HEK293T (cell line): ENCODE results near the gene CEP192.

Experiments used
- CTCF ChIA-PET: fragments of 350-600 bp; formaldehyde crosslinking; extraction: SDS; loops from one replicate; lab custom pipeline; 2021; ENCODE audit warnings: antibody characterized with exemption, inconsistent platforms; lab: Yijun Ruan, JAX
- POLR2A ChIA-PET: fragments of 350-600 bp; formaldehyde crosslinking; extraction: SDS; loops from one replicate; lab custom pipeline; 2020; ENCODE audit warnings: antibody characterized with exemption, inconsistent platforms; lab: Yijun Ruan, JAX
- DNase-seq: peaks from one replicate; pipeline ENCODE4 v3.0.0; 2012; ENCODE audit warnings: mixed read lengths; ENCODE audit errors: extremely low spot score
- ARNT ChIP-seq: fragments of 450-650 bp; IDR thresholded peaks from 2 replicates; pipeline ENCODE4 v1.6.1; 2017; ENCODE audit warnings: mild to moderate bottlenecking
- BHLHE40 ChIP-seq: fragments of 450-650 bp; IDR thresholded peaks from 2 replicates; pipeline ENCODE4 v1.6.1; 2016; ENCODE audit warnings: mild to moderate bottlenecking, moderate library complexity, borderline replicate concordance
- CTBP1 ChIP-seq: fragments of 450-650 bp; IDR thresholded peaks from 2 replicates; pipeline ENCODE4 v1.6.1; 2016; ENCODE audit warnings: borderline replicate concordance
- ELF4 ChIP-seq: fragments of 450-650 bp; IDR thresholded peaks from 2 replicates; pipeline ENCODE4 v1.6.1; 2017; ENCODE audit warnings: antibody characterized with exemption
- FOXA1 ChIP-seq: fragments of 450-650 bp; IDR thresholded peaks from 2 replicates; pipeline ENCODE4 v1.6.1; 2016; ENCODE audit warnings: mild to moderate bottlenecking
- FOXK2 ChIP-seq: fragments of 450-650 bp; IDR thresholded peaks from 2 replicates; pipeline ENCODE4 v1.6.1; 2016; ENCODE audit warnings: mild to moderate bottlenecking
- FOXM1 ChIP-seq: fragments of 450-650 bp; IDR thresholded peaks from 2 replicates; pipeline ENCODE4 v1.6.1; 2017; ENCODE audit warnings: mild to moderate bottlenecking, borderline replicate concordance
- HDGF ChIP-seq: fragments of 450-650 bp; IDR thresholded peaks from 2 replicates; pipeline ENCODE4 v1.6.1; 2017; ENCODE audit warnings: antibody characterized with exemption, borderline replicate concordance
- L3MBTL2 ChIP-seq: fragments of 450-650 bp; conservative IDR thresholded peaks from 2 replicates; pipeline ENCODE4 v1.6.1; 2016; ENCODE audit warnings: mild to moderate bottlenecking
- LEF1 ChIP-seq: fragments of 450-650 bp; IDR thresholded peaks from 2 replicates; pipeline ENCODE4 v1.6.1; 2017; ENCODE audit warnings: mild to moderate bottlenecking, borderline replicate concordance
- NFRKB ChIP-seq: fragments of 450-650 bp; IDR thresholded peaks from 2 replicates; pipeline ENCODE4 v1.6.1; 2016; ENCODE audit warnings: mild to moderate bottlenecking, moderate library complexity
- SP1 ChIP-seq: fragments of 450-650 bp; IDR thresholded peaks from 2 replicates; pipeline ENCODE4 v1.6.1; 2017
- SUZ12 ChIP-seq: fragments of 450-650 bp; IDR thresholded peaks from 2 replicates; pipeline ENCODE4 v1.6.1; 2016; ENCODE audit warnings: mild to moderate bottlenecking
- TARDBP ChIP-seq: fragments of 450-650 bp; IDR thresholded peaks from 2 replicates; pipeline ENCODE4 v1.6.1; 2016
- ZNF384 ChIP-seq: fragments of 450-650 bp; IDR thresholded peaks from 2 replicates; pipeline ENCODE4 v1.6.1; 2016
- TF ChIP-seq, protein P1 (sequence below): fragments of 450-650 bp; IDR thresholded peaks from 2 replicates; pipeline ENCODE4 v1.6.1; 2016

Gene CEP192

GRCh38 chr18:13147130-13147529, 156.0 kb downstream of the CEP192 start:
- ChIA-PET POLR2A (no interaction called here), CTCF (no interaction called here)
- TF ChIP-seq SP1 = no peak
- TF ChIP-seq LEF1 = no peak
- TF ChIP-seq, protein P1, sequence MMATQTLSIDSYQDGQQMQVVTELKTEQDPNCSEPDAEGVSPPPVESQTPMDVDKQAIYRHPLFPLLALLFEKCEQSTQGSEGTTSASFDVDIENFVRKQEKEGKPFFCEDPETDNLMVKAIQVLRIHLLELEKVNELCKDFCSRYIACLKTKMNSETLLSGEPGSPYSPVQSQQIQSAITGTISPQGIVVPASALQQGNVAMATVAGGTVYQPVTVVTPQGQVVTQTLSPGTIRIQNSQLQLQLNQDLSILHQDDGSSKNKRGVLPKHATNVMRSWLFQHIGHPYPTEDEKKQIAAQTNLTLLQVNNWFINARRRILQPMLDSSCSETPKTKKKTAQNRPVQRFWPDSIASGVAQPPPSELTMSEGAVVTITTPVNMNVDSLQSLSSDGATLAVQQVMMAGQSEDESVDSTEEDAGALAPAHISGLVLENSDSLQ = no peak
- TF ChIP-seq CTBP1 = no peak
- TF ChIP-seq NFRKB = no peak
- TF ChIP-seq FOXM1 = no peak
- TF ChIP-seq HDGF = no peak
- no peak for TF ChIP-seq ZNF384
- no peak for TF ChIP-seq TARDBP
- TF ChIP-seq FOXA1 = no peak
- no peak for TF ChIP-seq L3MBTL2
- no peak for TF ChIP-seq ARNT
- no peak for TF ChIP-seq ELF4
- TF ChIP-seq SUZ12 = no peak
- no peak for TF ChIP-seq BHLHE40
- no peak for TF ChIP-seq FOXK2
- no peak for DNase-seq

DNA sequence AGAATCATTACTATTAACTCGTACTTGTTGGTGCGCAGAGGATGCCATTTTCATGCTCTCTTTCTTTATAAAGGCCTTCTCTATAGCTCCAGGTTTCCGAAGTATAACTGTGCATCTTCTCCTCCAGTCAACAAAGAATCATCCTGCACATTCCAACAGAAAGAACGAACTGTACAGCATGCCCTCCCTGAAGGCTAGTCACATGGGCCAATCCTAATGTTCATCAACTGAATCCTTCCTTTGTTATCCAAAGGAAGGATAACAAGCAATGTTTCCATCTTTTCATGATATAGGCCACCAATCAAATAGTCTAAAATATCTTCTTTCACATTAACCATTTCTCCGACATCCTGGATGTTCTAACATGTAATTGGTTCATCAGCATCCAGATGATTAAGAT, 160.5 kb downstream of the CEP192 start:
- DNase-seq = no peak
- TF ChIP-seq SUZ12 (no peak), FOXA1 (no peak), HDGF (no peak), NFRKB (no peak), SP1 (no peak), L3MBTL2 (no peak), TARDBP (no peak), ARNT (no peak), ELF4 (no peak), CTBP1 (no peak), LEF1 (no peak), FOXK2 (no peak), BHLHE40 (no peak), FOXM1 (no peak)
- TF ChIP-seq, protein P1 = no peak
- CTCF ChIA-PET = no interaction called here
- POLR2A ChIA-PET = no interaction called here

GRCh38 chr18:13158428-13158827, 167.3 kb downstream of the CEP192 start:
- ChIA-PET POLR2A (no interaction called here), CTCF (no interaction called here)
- DNase-seq = no peak
- TF ChIP-seq, protein P1 = no peak
- TF ChIP-seq NFRKB (no peak), FOXA1 (no peak), TARDBP (no peak), SP1 (no peak), SUZ12 (no peak), BHLHE40 (no peak), ARNT (no peak), LEF1 (no peak), L3MBTL2 (no peak), HDGF (no peak), ZNF384 (no peak), CTBP1 (no peak), FOXM1 (no peak), ELF4 (no peak), FOXK2 (no peak)

DNA sequence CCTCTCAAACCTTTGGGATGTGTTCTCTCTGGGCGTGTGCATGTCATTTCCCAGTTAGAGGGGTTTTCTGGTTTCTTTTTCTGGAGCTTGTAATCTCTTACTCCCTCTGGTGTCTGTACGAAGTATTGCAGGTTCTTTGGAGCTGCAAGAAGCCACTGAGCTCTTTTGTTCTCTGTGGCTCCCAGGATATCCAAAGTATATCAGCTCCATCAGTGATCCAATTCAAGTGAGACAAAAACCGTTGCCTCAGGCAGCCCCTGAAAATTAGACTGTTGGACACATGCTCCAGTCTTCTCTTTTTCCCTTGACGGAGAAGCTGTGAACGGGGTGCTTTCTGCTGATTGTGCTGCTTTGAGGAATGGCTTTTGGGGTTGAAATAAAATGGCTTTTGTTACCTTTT, 168.4 kb downstream of the CEP192 start:
- TF ChIP-seq LEF1 (no peak), TARDBP (no peak), FOXA1 (no peak), HDGF (no peak)
- ChIA-PET POLR2A (no interaction called here), CTCF (interaction anchor here (0.5 to 1.6 kb wide), 9 partner anchors 15 to 584 kb away, joined by 3 to 5 read pairs (median 3); partner anchors contain the start of gene CEP192)
- peak; percentile 51 for DNase-seq

DNA sequence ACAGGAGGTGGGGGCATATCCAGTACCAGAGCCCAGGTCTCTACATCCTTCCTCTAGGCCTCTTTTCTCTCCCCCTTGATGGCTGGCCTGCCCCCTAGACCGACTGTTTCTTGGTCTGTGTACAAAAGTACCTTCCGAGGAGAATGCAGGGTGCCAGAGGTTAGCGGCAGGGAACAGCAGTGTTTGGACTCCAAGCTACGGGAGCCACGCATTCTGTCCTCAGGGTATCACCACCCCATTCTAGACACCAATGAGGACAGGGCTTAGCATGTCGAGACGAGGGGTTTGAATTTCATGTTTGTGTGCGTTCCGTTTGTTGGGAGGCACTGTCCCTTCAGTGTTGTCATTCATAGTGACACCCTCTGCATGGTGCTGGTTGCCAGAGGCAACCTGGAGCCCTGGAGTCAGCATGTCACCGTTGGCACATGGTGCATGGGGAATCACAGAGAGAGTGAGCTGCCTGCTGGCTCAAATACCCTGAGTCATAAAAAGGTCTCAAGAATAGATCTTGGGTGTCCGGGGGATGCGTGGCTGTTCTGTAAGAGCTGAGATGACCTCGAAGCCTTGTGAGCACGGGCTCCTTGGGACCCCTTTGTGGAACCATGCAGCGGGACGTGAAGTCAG, 170.2 kb downstream of the CEP192 start:
- POLR2A ChIA-PET = no interaction called here
- no peak for DNase-seq
- CTCF ChIA-PET = no interaction called here
- TF ChIP-seq ARNT (no peak), NFRKB (no peak), LEF1 (no peak), L3MBTL2 (no peak), FOXA1 (no peak), SP1 (no peak), SUZ12 (no peak), FOXM1 (no peak), BHLHE40 (no peak), TARDBP (no peak), ELF4 (no peak), FOXK2 (no peak), CTBP1 (no peak), ZNF384 (no peak), HDGF (no peak)
- TF ChIP-seq, protein P1 = no peak
